Choroid plexus epithelial cell (primary cell): Measurements from ENCODE around the gene DGUOK.

Experiments
- DNase-seq: peaks from one replicate; pipeline ENCODE4 v3.0.0-alpha.2; 2010; ENCODE audit warnings: low read depth
- H3K4me3 ChIP-seq: 2 replicates; pipeline ENCODE4 v1.5.1; 2011; ENCODE audit warnings: low read depth, mild to moderate bottlenecking, control low read depth, low read length, moderate library complexity
- CTCF ChIP-seq: conservative IDR thresholded peaks from 2 replicates; pipeline ENCODE4 v1.5.1; 2011; ENCODE audit warnings: low read depth, mild to moderate bottlenecking, control low read depth, inconsistent platforms, low read length, moderate library complexity

The DGUOK gene

GRCh38 chr2:74007711-74008110, 81.0 kb downstream of the DGUOK start:
- no peak overlapping the region for H3K4me3 ChIP-seq
- no peak for TF ChIP-seq CTCF
- no peak for DNase-seq
